Epithelial cell of umbilical artery (primary cell): ENCODE data around the gene PHKA2. TPM values are rescaled to one million over a fixed set of nuclear protein-coding genes. Genes with fewer than 3 reads are reported as not detected.

Source experiments
- total RNA-seq: library from RNA; depleted of rRNA; stranded (reverse); fragments of >200 nt; gene quantifications from 2 replicates; pipeline ENCODE4 v1.2.3, GENCODE V29; 2014

The PHKA2 gene
- total RNA-seq: 5.5 and 15.2 TPM in 2 replicates

GRCh38 chrX:18983666-18984380 lies at the start of gene PHKA2:
Gene PHKA2, minus strand, starts transcription at chrX:18984114. Its CDS starts 182 bp downstream, at chrX:18983932.

Other genes with a start within 250 kb of the PHKA2 start
- not detected in 2 replicates for gene ADGRG2, start 138.4 kb upstream of the PHKA2 start, total RNA-seq